ENCODE results near the gene DACH1.

DACH1 gene

DNA sequence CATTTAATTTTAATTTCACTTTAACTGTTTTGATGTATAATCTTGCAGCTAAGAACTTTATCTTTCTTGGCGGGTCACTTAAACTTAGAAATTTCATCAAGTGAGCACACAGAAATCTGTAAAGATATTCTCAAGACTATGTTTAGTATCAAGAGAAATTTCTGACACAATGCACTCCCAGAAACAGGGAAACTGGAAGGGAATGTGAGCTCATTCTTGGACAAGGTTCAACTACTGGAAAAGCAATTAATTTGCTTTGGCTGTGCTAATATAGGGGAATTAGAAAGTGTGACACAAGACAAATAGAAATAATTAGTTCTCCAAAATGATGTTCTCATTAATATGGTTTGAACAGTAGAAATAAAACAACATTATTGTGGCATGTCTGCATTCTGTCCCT is 402.3 kb downstream of the DACH1 start:
- DNase-seq = no peak

DNA sequence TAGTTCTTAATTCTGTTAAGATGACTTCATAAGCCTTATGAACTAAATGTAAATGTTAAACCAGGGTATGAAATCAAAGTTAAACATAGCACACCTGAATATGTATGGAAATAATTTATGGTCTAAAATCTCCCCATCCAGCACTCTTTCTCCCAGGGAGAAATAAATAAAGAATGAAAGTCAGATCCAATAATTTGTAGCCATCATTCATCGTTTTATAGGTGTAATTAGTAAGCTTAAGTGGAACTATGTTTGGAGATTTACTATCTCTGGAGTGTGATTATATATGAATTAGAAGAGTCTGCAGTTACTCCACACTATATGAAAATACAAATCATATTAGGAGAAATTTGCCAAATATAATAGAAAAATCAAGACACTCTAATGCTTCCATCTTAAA is 405.1 kb downstream of the DACH1 start:
- DNase-seq = no peak

- DNase-seq = no peak
Measured at GRCh38 chr13:71460211-71460610, 406.8 kb downstream of the DACH1 start.

DNA sequence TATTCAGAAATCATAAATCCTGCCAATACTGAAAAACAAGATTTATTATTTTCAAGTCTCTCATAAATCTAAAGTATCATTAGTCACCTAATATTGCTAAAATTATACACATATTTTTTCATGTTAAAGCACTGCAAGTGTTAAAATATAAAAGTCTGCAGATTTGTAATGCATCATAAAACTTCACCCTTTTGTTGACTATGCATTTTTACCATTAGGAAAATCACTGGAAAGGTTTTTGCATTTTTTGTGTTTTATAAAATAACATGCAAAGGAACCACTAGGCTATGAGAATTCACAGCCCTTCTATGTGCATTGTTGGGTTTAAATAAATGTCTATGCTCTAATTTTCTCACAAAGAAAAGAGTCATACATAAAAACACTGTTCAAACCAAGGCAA is 407.3 kb downstream of the DACH1 start:
- no peak for DNase-seq

GRCh38 chr13:71457645-71458044 is 409.4 kb downstream of the DACH1 start:
- DNase-seq = no peak

GRCh38 chr13:71456136-71456535 is 410.9 kb downstream of the DACH1 start:
- no peak for DNase-seq

- no peak for DNase-seq
Measured at GRCh38 chr13:71454509-71454908, 412.5 kb downstream of the DACH1 start.

DNA sequence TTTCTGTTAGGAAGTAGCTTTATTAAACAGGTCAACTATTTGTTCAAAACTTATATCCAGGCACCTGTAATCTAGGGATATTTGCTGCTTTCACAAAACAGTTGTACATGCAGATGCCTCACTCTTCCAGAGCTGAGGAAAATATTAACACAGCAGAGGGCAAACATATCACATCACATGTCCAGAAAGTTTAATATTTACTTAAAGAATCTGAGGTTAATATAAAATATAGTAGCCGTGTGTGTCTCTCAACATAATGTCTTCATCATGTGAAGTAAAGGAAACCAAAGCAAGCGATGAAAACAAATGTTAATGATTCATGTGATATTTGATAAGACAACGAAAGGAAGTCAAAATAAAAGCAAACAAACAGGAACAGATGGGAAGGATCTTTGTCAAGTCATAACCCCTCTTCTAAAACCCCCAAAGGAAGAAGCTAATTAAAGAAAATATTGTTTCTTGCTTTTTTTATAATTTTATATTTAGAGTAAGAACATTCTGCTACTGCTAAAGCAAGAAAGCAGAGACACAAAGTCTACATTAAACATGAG is 418.8 kb downstream of the DACH1 start:
- DNase-seq = no peak

- DNase-seq = no peak
Measured at GRCh38 chr13:71437704-71438103, 429.3 kb downstream of the DACH1 start.

DNA sequence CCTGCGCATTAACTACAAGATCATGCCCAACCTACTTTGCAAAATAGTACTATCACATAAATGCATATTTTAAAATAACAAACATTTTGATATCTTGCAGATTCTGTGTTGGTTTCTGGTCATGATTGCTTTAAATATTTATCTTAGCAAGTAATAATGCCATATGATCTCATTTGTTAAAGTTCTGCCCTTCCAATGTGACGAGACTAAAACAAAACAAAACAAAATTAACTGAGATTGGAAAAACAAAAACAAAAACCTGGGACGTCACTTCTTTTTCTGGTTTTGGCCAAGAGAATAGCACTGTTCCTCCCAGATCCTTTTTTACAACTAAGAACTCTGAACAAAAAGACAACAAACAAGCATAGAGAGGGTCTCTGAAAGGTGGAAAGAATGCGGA is 436.3 kb downstream of the DACH1 start:
- DNase-seq = no peak

DNA sequence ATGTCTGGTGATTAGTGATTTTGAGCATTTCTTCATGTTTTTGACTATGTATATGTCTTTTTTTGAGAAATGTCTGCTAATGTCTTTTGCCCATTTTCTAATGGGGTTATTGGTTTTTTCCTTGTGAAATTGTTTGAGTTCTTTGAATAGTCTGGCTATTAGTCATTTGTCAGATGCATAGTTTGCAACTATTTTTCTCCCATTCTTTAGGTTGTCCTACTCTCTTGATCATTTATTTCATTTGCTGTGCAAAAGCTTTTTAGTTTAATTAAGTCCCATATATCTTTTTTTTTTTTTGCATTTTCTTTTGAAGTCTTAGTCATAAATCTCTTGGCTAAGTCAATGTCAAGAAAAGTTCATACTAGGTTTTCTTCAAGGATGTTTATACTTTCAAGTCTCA is 449.8 kb downstream of the DACH1 start:
- no peak for DNase-seq

DNA sequence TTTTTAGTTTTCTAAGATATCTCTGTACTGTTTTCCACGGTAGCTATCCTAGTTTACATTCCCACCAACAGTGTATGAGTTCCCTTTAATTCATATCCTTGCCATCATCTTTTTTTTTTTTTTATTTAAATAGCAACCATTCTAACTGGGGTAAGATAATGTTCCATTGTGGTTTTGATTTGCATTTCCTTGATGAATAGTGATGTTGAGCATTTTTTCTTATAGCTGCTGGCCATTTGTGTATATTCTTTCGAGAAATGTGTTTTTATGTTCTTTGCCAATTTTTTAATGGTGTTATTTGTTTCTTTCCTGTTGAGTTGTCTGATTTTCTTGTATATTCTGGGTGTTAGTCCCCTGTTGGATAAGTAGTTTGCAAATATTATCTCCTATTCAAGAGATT is 454.8 kb downstream of the DACH1 start:
- no peak for DNase-seq

GRCh38 chr13:71408416-71408815 is 458.6 kb downstream of the DACH1 start:
- DNase-seq = no peak

DNA sequence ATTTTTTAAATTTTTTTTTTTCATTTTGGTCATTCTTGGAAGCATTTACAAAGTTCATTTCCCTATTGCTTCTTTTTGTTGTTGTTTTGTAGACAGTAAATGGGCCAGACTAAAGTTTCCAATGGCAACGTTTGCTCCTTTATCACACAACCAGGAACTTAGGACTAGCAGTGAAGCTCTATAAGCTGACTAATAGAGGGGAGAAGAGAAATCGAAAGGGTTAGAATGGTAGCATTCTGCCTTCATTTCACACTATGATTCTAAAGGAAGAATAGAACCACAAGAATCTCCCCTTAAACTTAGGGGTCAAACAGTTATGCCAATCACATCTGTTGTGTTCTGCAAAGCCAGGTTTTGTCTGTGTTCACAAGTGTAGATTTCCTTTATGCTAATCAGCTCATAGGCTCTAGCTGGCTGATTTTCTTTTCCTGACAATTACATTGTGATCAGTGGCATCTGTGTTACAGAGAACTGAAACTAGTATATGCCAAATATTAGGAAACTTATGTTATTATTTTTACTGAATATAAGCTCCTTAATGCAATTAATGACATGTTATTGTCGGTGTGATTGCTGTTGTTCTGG is 467.3 kb downstream of the DACH1 start:
- no peak for DNase-seq

DNA sequence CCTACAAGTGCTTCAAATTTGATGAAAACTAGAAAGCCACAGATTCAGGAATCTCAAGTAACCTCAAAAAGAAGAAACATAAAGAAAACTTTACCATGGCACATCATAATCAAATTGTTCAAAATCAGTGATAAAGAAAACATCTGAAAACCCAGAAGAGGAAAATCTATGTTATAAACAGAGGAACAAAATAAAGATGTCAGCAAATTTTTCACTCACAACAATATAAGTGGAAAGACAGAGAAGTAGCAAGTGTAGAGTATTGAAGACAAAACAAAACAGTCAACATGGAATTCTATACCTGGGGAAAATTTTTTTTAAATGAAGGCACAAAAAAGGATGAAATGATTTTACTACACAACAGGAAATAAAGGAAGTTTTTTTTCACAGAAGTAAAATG is 470.9 kb downstream of the DACH1 start:
- no peak for DNase-seq

DNA sequence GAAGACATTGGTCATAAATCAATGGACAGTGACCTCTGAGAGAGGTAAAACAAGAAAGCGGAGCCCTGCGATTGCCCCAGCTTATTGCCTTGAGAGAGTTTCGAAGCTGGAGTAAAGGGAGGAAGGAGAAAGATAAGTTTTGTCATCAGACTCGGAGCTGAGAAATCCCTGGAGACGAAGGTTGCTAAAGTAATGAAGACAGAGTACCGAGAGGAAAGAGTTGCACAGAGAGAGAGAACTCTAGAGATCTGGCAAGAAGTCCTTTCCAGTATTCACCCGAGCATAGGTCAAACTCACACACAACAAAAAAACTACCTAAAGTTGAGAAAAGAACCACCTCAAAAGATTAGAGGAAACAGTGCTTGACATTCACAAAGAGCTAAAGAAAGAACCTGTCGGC is 472.0 kb downstream of the DACH1 start:
- DNase-seq = no peak

- DNase-seq = no peak
Measured at GRCh38 chr13:71394176-71394575, 472.8 kb downstream of the DACH1 start.

All from CD4-positive, alpha-beta T cell treated with Interleukin-4 for 4 hours (primary cell).